Measurements from ENCODE around the gene ANGPTL1.
A peak's percentile ranks its signal among the peaks of the same experiment; 100 is the strongest.
"Not testable (repeated sequence)": the region's sequence is repeated elsewhere in the genome, so short reads cannot be mapped to it uniquely, and the experiment has no call there.

Gene ANGPTL1

DNA sequence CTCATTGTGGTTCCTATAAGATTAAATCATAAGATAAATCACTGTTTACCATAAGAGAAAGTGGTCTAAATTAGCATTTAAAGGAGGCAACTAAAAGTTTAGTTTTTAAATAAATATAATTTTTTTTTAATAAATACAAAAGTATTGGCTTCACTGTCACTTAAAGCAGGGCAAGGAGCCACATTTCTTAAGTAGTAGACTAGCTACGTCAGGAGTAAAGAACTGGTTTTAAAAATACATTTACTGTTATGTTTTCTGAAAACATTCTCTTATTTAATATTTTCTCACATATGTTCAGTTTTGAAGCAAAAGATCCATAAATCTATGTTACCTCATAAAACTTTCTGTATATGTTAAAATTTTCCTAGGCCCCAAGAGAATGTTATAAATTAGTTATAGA lies 2.2 kb downstream of the ANGPTL1 start:
- FAIRE-seq (no peak), DNase-seq (ENCODE audit: insufficient read length, low spot score) (no peak)
- TF ChIP-seq, protein P1, sequence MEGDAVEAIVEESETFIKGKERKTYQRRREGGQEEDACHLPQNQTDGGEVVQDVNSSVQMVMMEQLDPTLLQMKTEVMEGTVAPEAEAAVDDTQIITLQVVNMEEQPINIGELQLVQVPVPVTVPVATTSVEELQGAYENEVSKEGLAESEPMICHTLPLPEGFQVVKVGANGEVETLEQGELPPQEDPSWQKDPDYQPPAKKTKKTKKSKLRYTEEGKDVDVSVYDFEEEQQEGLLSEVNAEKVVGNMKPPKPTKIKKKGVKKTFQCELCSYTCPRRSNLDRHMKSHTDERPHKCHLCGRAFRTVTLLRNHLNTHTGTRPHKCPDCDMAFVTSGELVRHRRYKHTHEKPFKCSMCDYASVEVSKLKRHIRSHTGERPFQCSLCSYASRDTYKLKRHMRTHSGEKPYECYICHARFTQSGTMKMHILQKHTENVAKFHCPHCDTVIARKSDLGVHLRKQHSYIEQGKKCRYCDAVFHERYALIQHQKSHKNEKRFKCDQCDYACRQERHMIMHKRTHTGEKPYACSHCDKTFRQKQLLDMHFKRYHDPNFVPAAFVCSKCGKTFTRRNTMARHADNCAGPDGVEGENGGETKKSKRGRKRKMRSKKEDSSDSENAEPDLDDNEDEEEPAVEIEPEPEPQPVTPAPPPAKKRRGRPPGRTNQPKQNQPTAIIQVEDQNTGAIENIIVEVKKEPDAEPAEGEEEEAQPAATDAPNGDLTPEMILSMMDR (IDR thresholded peaks at IDR 0.05; ENCODE audit: insufficient read depth, missing control alignments), result no peak

DNA sequence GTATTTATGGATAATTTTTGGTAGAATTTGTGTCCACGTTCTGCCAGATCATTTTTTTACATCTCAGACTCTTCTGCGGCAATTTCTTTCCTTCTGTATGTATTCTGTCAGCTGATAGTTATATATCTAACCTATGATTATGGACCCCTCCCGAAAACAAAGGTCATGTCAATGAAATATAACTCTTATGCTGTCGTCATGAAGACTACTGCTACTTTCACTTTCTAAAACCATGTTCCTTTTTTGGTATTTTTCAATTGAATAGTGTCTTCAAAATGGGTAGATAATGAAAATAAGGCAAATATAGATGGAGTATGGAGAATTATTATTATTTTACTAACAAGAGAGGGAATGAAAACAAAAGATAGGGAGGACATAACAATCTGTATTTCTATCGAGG lies 3.2 kb downstream of the ANGPTL1 start:
- FAIRE-seq, result peak; percentile 81
- DNase-seq (ENCODE audit: insufficient read length, low spot score), result no peak
- TF ChIP-seq, protein P1 (IDR thresholded peaks at IDR 0.05; ENCODE audit: insufficient read depth, missing control alignments), result no peak

DNA sequence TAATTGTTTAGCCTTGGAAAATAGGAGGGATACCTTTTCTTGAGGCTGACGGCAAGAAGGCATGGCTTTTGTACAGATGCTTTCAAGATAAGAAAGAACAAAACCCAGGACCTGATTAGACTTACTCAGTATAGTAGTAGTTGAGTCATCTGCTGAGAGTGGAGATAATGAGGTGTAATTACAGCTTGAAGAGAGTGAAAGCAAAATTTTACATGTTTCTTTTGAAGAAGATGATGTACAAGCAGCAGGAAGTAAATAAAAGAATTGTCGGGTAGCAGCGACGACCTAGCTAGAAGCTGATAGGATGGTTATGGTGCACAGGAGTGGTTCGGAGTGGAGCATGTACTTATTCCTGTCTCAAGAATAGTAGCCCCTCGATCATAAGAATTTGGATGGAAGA lies 6.6 kb downstream of the ANGPTL1 start:
- TF ChIP-seq, protein P1 (IDR thresholded peaks at IDR 0.05; ENCODE audit: insufficient read depth, missing control alignments), result no peak
- FAIRE-seq, result no peak
- no peak for DNase-seq (ENCODE audit: insufficient read length, low spot score)

DNA sequence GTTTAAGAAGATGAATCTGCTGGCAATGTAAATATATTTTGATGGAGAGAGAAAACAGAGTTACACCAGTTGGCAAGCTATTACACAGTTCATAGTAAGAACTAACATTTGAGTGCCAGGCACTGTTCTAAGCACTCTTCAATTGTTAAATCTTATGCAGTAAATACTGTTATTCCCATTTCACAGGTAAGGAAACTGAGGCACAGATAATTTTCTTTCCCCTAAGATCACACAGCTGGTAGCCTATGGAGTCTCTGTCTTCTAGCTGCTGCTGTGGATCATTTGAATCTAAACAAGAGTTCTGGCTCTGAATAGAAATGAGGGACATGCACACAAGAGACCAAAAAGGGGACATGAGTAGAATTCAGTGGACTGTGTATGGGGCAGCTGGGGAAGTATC lies 8.0 kb downstream of the ANGPTL1 start:
- FAIRE-seq (no peak), DNase-seq (ENCODE audit: insufficient read length, low spot score) (no peak)
- TF ChIP-seq, protein P1 (IDR thresholded peaks at IDR 0.05; ENCODE audit: insufficient read depth, missing control alignments), result no peak

DNA sequence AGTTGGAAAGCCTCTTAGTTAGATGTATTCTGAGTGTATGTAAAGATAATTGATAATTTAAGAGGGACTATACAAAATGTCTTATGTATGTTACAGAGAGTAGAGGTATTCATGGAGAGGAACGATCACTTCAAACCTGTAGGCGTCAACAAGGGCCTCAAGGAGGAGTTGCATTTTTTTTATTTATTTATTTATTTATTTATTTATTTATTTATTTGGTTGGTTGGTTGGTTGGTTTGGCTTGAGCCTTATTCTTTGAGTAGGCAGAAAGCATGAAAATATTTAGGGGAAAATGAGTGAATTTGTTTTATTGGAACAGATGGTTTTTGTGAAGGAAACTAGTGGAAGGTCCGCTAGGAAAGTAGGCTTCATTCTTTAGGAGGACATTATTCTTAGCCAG lies 8.5 kb downstream of the ANGPTL1 start:
- TF ChIP-seq, protein P1 (IDR thresholded peaks at IDR 0.05; ENCODE audit: insufficient read depth, missing control alignments), result no peak
- no peak for FAIRE-seq
- DNase-seq (ENCODE audit: insufficient read length, low spot score), result no peak

DNA sequence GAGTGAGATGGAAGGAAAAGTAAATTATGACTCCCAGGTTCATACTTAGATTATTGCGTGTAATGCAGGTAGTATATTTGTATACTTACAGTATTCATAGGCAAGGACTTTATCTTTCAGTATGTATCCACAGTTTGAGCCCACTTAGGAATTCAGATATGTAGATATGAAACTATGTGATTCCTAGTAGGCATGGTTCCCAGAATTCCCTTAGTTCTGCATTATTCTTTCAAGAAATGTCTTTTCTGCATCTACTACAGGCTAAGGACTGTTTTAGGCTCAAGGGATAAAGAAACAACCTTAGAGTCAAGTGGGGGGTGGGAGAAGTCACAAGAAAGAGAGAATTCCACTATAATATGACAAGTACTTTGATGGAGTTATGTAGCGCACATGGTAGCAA lies 13.8 kb downstream of the ANGPTL1 start:
- TF ChIP-seq, protein P1 (IDR thresholded peaks at IDR 0.05; ENCODE audit: insufficient read depth, missing control alignments), result no peak
- FAIRE-seq, result peak; percentile 91
- DNase-seq (ENCODE audit: insufficient read length, low spot score), result no peak

DNA sequence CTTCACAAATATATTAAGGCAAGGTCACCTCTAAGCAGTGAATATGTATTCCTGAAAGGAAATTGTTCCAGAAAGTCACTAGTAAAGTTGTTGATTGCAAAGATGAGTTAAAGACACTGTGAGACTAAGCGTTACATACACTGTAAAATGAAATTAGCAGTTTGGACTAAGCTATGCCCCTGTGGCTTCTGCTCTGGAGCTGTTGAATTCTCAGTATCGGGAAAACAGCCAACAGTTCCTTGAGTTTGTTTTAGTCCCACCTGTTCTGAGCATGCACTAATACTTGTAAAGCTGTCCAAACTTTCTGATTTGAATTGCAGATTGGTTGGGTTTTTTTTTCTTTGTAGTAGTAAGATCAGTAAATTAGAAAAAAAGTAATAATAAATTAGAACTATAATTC lies 21.0 kb downstream of the ANGPTL1 start:
- FAIRE-seq (peak; percentile 77), DNase-seq (ENCODE audit: insufficient read length, low spot score) (no peak)
- TF ChIP-seq, protein P1 (IDR thresholded peaks at IDR 0.05; ENCODE audit: insufficient read depth, missing control alignments), result no peak

DNA sequence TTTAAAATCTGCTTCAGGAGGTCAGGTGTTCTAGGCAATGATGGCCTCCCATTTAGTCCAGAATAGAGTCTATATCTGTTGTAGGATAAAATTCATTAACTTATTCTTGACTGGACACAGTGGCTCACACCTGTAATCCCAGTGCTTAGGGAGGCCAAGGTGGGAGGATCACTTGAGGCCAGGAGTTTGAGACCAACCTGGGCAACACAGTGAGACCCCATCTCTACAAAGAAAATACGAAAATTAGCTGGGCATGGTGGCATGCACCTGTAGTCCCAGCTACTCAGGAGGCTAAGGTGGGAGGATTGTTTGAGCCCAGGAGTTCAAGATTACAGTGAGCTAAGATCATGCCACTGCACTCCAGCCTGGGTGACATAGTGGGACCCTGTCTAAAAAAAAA lies 23.0 kb downstream of the ANGPTL1 start:
- not testable (repeated sequence) for DNase-seq (ENCODE audit: insufficient read length, low spot score); FAIRE-seq

Data from D721Med (cell line).